Vagina (tissue), 2 donors: ENCODE data around the gene ARFIP1. TPM values are rescaled to one million over a fixed set of nuclear protein-coding genes. Genes with fewer than 3 reads are reported as not detected.
"Not testable (repeated sequence)": the region's sequence is repeated elsewhere in the genome, so short reads cannot be mapped to it uniquely, and the experiment has no call there.

Experiments
- DNase-seq, 2 donors: peaks; one replicate each; pipeline ENCODE4 v3.0.0-alpha.2; 2017; ENCODE audit errors: extremely low spot score in 2 of 2
- H3K27ac ChIP-seq: fragments of 200-600 bp; sonication (generic); one replicate; pipeline ENCODE4 v1.5.1; 2019
- H3K27me3 ChIP-seq: fragments of 200-600 bp; sonication (generic); one replicate; pipeline ENCODE4 v1.5.1; 2019
- H3K36me3 ChIP-seq, 2 donors: fragments of 200-600 bp; sonication (generic); one replicate each; pipeline ENCODE4 v1.5.1; 2017 to 2019
- H3K4me1 ChIP-seq: fragments of 200-600 bp; sonication (generic); one replicate; pipeline ENCODE4 v1.5.1; 2019
- H3K4me3 ChIP-seq, 2 donors: fragments of 200-600 bp; sonication (generic); 1 replicate in 1 of 2; 2 replicates in 1 of 2; pipeline ENCODE4 v1.5.1; 2016 to 2019
- H3K9me3 ChIP-seq: fragments of 200-600 bp; sonication (generic); one replicate; pipeline ENCODE4 v1.5.1; 2019
- CTCF ChIP-seq, 3 experiments: fragments of 450-650 bp in 2 of 3; fragments of 200-600 bp in 1 of 3; sonication (generic) in 1 of 3; IDR thresholded peaks; one replicate each; pipeline ENCODE4 v1.5.1; 2017 to 2019; ENCODE audit warnings: antibody characterized with exemption in 3 of 3, mild to moderate bottlenecking in 2 of 3, moderate library complexity in 2 of 3
- POLR2A ChIP-seq, 2 donors: fragments of 450-650 bp; IDR thresholded peaks; one replicate each; pipeline ENCODE4 v1.6.1; 2017; ENCODE audit warnings: antibody characterized with exemption in 2 of 2, mild to moderate bottlenecking in 2 of 2, moderate library complexity in 2 of 2
- POLR2AphosphoS5 ChIP-seq, 2 donors: sonication (generic); formaldehyde crosslinking; IDR thresholded peaks; one replicate each; pipeline ENCODE4 v1.9.0; 2017; ENCODE audit warnings: antibody characterized with exemption in 2 of 2, mild to moderate bottlenecking in 2 of 2, low read depth in 1 of 2; ENCODE audit not compliant: insufficient read depth in 1 of 2
- intact Hi-C: fragments of 100-400 bp; cut with DNase I; formaldehyde crosslinking; loops from one replicate; pipeline ENCODE4 v1.15.1; 2023
- total RNA-seq: library from RNA; depleted of rRNA; stranded (reverse); fragments of >200 nt; gene quantifications from one replicate; pipeline ENCODE4 v1.2.3, GENCODE V29; 2016

The ARFIP1 gene
- total RNA-seq, 1 donor from 2014 or later, result 19.4 TPM

- Histone ChIP-seq H3K27me3 (no peaks in the 10 kb centered on the region), H3K27ac (no peak overlapping the region), H3K4me3 (no peak overlapping the region), H3K4me1 (peaks cover 5% of the 10 kb centered on the region), H3K36me3 (peaks cover 0 to 5% of the 10 kb centered on the region in 2 donors), H3K9me3 (no peaks in the 10 kb centered on the region)
- intact Hi-C loops, result no loop called here
- TF ChIP-seq POLR2A (IDR thresholded peaks at IDR 0.05), result no peak
- DNase-seq, result no peak
Measured at GRCh38 chr4:152896811-152897210, 117.1 kb downstream of the ARFIP1 start.

GRCh38 chr4:152898133-152898532 lies 118.4 kb downstream of the ARFIP1 start:
- intact Hi-C loops, H3K27me3 ChIP-seq: not testable (repeated sequence)

GRCh38 chr4:152898606-152899005 lies 118.9 kb downstream of the ARFIP1 start:
- Histone ChIP-seq H3K4me1 (peaks cover 5% of the 10 kb centered on the region), H3K36me3 (no peaks in the 10 kb centered on the region), H3K4me3 (no peak overlapping the region), H3K9me3 (no peaks in the 10 kb centered on the region), H3K27me3 (no peaks in the 10 kb centered on the region), H3K27ac (no peak overlapping the region)
- intact Hi-C loops, result no loop called here
- DNase-seq, result no peak
- TF ChIP-seq POLR2AphosphoS5 (IDR thresholded peaks at IDR 0.05; ENCODE audit: insufficient read depth in 1 of 2, low read depth in 1 of 2), result no peak
- TF ChIP-seq CTCF (IDR thresholded peaks at IDR 0.05), result no peak
- TF ChIP-seq POLR2A (IDR thresholded peaks at IDR 0.05), result no peak

More at GRCh38 chr4:152898133-152898532, 118.4 kb downstream of the ARFIP1 start:
- not testable (repeated sequence) for DNase-seq, H3K4me1 ChIP-seq, H3K9me3 ChIP-seq, H3K27ac ChIP-seq, H3K36me3 ChIP-seq, H3K4me3 ChIP-seq

GRCh38 chr4:152900395-152900794 lies 120.6 kb downstream of the ARFIP1 start:
- H3K4me1 ChIP-seq, result peaks cover 5% of the 10 kb centered on the region
- intact Hi-C loops, result no loop called here
- no peaks in the 10 kb centered on the region for H3K9me3 ChIP-seq
- H3K36me3 ChIP-seq, result peaks cover 0 to 5% of the 10 kb centered on the region in 2 donors
- H3K4me3 ChIP-seq, result no peak overlapping the region
- H3K27me3 ChIP-seq, result no peaks in the 10 kb centered on the region
- DNase-seq, result no peak
- TF ChIP-seq POLR2AphosphoS5 (IDR thresholded peaks at IDR 0.05; ENCODE audit: insufficient read depth in 1 of 2, low read depth in 1 of 2) (no peak), CTCF (IDR thresholded peaks at IDR 0.05) (no peak), POLR2A (IDR thresholded peaks at IDR 0.05) (no peak)
- H3K27ac ChIP-seq, result no peak overlapping the region

GRCh38 chr4:152901205-152901604 lies 121.5 kb downstream of the ARFIP1 start:
- no peak for DNase-seq

GRCh38 chr4:152903658-152904057 lies 123.9 kb downstream of the ARFIP1 start:
- Histone ChIP-seq H3K4me3 (no peak overlapping the region), H3K9me3 (no peaks in the 10 kb centered on the region), H3K27me3 (no peaks in the 10 kb centered on the region), H3K36me3 (peaks cover 0 to 5% of the 10 kb centered on the region in 2 donors), H3K4me1 (peaks cover 5% of the 10 kb centered on the region), H3K27ac (no peak overlapping the region)
- intact Hi-C loops, result no loop called here
- DNase-seq, result no peak
- TF ChIP-seq POLR2AphosphoS5 (IDR thresholded peaks at IDR 0.05; ENCODE audit: insufficient read depth in 1 of 2, low read depth in 1 of 2), result no peak
- no peak for TF ChIP-seq POLR2A (IDR thresholded peaks at IDR 0.05)
- TF ChIP-seq CTCF (IDR thresholded peaks at IDR 0.05), result no peak

More at GRCh38 chr4:152901205-152901604, 121.5 kb downstream of the ARFIP1 start:
- H3K27ac ChIP-seq, result no peak overlapping the region
- H3K36me3 ChIP-seq, result peaks cover 0 to 5% of the 10 kb centered on the region in 2 donors
- TF ChIP-seq POLR2AphosphoS5 (IDR thresholded peaks at IDR 0.05; ENCODE audit: insufficient read depth in 1 of 2, low read depth in 1 of 2) (no peak), CTCF (IDR thresholded peaks at IDR 0.05) (no peak), POLR2A (IDR thresholded peaks at IDR 0.05) (no peak)
- no peaks in the 10 kb centered on the region for H3K9me3 ChIP-seq
- H3K4me3 ChIP-seq, result no peak overlapping the region
- intact Hi-C loops, result no loop called here
- peaks cover 5% of the 10 kb centered on the region for H3K4me1 ChIP-seq
- H3K27me3 ChIP-seq, result no peaks in the 10 kb centered on the region
